Fibroblast of the aortic adventitia (primary cell): ENCODE measurements around the gene USP31. TPM values are rescaled to one million over a fixed set of nuclear protein-coding genes. Genes with fewer than 3 reads are reported as not detected.

Source experiments
- DNase-seq: peaks from one replicate; pipeline ENCODE4 v3.0.0-alpha.2; 2010; ENCODE audit warnings: low read depth
- H3K4me3 ChIP-seq: 2 replicates; pipeline ENCODE4 v1.5.1; 2011; ENCODE audit warnings: low read depth, mild to moderate bottlenecking, control low read depth, low read length, moderate library complexity
- total RNA-seq: library from RNA; depleted of rRNA; stranded (reverse); fragments of >200 nt; gene quantifications from 2 replicates; pipeline ENCODE4 v1.2.3, GENCODE V29; 2012; ENCODE audit warnings: low replicate concordance
- TF ChIP-seq, protein P1 (sequence below): IDR thresholded peaks from 2 replicates; pipeline ENCODE4 v1.5.1; 2011; ENCODE audit warnings: mild to moderate bottlenecking, low read length, control low read depth, inconsistent platforms; ENCODE audit not compliant: insufficient read depth

USP31 gene
- total RNA-seq, 1 donor = 9.0 TPM

GRCh38 chr16:23181506-23181905 lies 32.3 kb upstream of the USP31 start:
- no peak for DNase-seq
- TF ChIP-seq, protein P1, sequence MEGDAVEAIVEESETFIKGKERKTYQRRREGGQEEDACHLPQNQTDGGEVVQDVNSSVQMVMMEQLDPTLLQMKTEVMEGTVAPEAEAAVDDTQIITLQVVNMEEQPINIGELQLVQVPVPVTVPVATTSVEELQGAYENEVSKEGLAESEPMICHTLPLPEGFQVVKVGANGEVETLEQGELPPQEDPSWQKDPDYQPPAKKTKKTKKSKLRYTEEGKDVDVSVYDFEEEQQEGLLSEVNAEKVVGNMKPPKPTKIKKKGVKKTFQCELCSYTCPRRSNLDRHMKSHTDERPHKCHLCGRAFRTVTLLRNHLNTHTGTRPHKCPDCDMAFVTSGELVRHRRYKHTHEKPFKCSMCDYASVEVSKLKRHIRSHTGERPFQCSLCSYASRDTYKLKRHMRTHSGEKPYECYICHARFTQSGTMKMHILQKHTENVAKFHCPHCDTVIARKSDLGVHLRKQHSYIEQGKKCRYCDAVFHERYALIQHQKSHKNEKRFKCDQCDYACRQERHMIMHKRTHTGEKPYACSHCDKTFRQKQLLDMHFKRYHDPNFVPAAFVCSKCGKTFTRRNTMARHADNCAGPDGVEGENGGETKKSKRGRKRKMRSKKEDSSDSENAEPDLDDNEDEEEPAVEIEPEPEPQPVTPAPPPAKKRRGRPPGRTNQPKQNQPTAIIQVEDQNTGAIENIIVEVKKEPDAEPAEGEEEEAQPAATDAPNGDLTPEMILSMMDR = no peak
- H3K4me3 ChIP-seq = no peak overlapping the region

GRCh38 chr16:23175651-23176050 lies 26.4 kb upstream of the USP31 start:
- TF ChIP-seq, protein P1 = no peak
- H3K4me3 ChIP-seq = no peak overlapping the region
- DNase-seq = no peak

- TF ChIP-seq, protein P1 = no peak
- peak; percentile 13 for DNase-seq
- H3K4me3 ChIP-seq = no peak overlapping the region
These were observed 25.4 kb upstream of the USP31 start for GRCh38 chr16:23174622-23175021.

GRCh38 chr16:23172994-23173393 lies 23.7 kb upstream of the USP31 start:
- H3K4me3 ChIP-seq = no peak overlapping the region
- TF ChIP-seq, protein P1 = no peak
- no peak for DNase-seq

DNA sequence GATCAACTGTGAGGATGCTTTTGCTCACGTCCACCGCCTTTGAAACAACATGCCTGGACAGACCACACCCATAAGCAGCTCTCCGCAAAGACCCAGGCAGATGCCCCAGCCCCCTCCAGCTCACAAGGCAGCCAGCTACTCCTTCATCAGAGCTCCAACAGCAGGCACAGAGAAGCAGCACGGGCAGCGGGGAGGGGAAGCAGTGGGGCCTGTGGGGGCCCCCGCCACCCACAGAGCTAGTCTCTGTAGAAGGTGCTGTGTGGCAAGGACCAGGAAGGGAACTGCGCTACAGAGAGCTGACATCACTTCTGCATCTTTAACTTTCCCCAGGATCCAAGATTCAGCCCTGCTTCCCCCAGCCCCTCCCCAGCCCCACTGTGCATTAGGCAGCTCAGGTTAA lies 23.3 kb upstream of the USP31 start:
- TF ChIP-seq, protein P1 = no peak
- no peak overlapping the region for H3K4me3 ChIP-seq
- no peak for DNase-seq

GRCh38 chr16:23164736-23165135 lies 15.5 kb upstream of the USP31 start:
- H3K4me3 ChIP-seq = no peak overlapping the region
- TF ChIP-seq, protein P1 = no peak
- DNase-seq = no peak

- DNase-seq = no peak
- TF ChIP-seq, protein P1 = no peak
- H3K4me3 ChIP-seq = no peak overlapping the region
These were observed 14.7 kb upstream of the USP31 start for GRCh38 chr16:23163921-23164320.
